OCI-LY1 (cell line): ENCODE measurements around the gene SMIM14.

Source experiments
- H2AFZ ChIP-seq: fragments of 200-600 bp; sonication (generic), shearing (Covaris generic); 2 replicates; pipeline ENCODE4 v1.6.0; 2014; ENCODE audit warnings: antibody characterized with exemption, mild to moderate bottlenecking, low read length
- H3F3A ChIP-seq: fragments of 200-600 bp; sonication (generic), shearing (Covaris generic); 2 replicates; pipeline ENCODE4 v1.6.0; 2014; ENCODE audit warnings: mild to moderate bottlenecking, antibody characterized with exemption, low read length, moderate library complexity; ENCODE audit not compliant: insufficient read depth
- H3K27ac ChIP-seq: fragments of 200-600 bp; sonication (generic); 2 replicates; pipeline ENCODE4 v1.5.1; 2014; ENCODE audit warnings: low read length, mixed run types, mild to moderate bottlenecking, low read depth; ENCODE audit not compliant: poor library complexity, severe bottlenecking
- H3K27me3 ChIP-seq: fragments of 200-600 bp; sonication (generic); 2 replicates; pipeline ENCODE4 v1.6.0; 2014; ENCODE audit warnings: antibody characterized with exemption, mild to moderate bottlenecking, low read length, moderate library complexity; ENCODE audit not compliant: insufficient read depth
- H3K36me3 ChIP-seq: fragments of 200-600 bp; sonication (generic); 2 replicates; pipeline ENCODE4 v1.6.1; 2014; ENCODE audit warnings: mild to moderate bottlenecking, antibody characterized with exemption, low read length, moderate library complexity, mixed read lengths; ENCODE audit not compliant: insufficient read depth
- H3K4me1 ChIP-seq: fragments of 200-600 bp; sonication (generic); 2 replicates; pipeline ENCODE4 v1.5.1; 2014; ENCODE audit warnings: mild to moderate bottlenecking, low read length, moderate library complexity; ENCODE audit not compliant: insufficient read depth, severe bottlenecking
- H3K4me2 ChIP-seq: fragments of 200-600 bp; sonication (generic), shearing (Covaris generic); 2 replicates; pipeline ENCODE4 v1.6.1; 2014; ENCODE audit warnings: low read length
- H3K4me3 ChIP-seq: fragments of 200-600 bp; sonication (generic); 2 replicates; pipeline ENCODE4 v1.5.1; 2014; ENCODE audit warnings: low read length, low read depth, mild to moderate bottlenecking, mixed read lengths; ENCODE audit not compliant: poor library complexity, severe bottlenecking
- H3K79me2 ChIP-seq: fragments of 200-600 bp; shearing (Covaris generic); 2 replicates; pipeline ENCODE4 v1.6.1; 2016; ENCODE audit warnings: mixed run types, low read length, mixed read lengths; ENCODE audit not compliant: insufficient read depth
- H3K9ac ChIP-seq: fragments of 200-600 bp; sonication (generic), shearing (Covaris generic); 2 replicates; pipeline ENCODE4 v1.6.1; 2014; ENCODE audit warnings: mild to moderate bottlenecking, low read length, mixed read lengths
- H3K9me2 ChIP-seq: fragments of 200-600 bp; sonication (generic), shearing (Covaris generic); 2 replicates; pipeline ENCODE4 v1.6.1; 2014; ENCODE audit warnings: low read depth, mild to moderate bottlenecking, low read length, mixed read lengths
- H3K9me3 ChIP-seq: fragments of 200-600 bp; shearing (Covaris generic); 2 replicates; pipeline ENCODE4 v1.6.1; 2014; ENCODE audit warnings: low read length, mixed read lengths
- H4K20me1 ChIP-seq: fragments of 200-600 bp; sonication (generic), shearing (Covaris generic); 2 replicates; pipeline ENCODE4 v1.6.0; 2016; ENCODE audit warnings: mild to moderate bottlenecking, low read length; ENCODE audit not compliant: insufficient read depth
- EZH2 ChIP-seq: fragments of 200-600 bp; sonication (generic), shearing (Covaris generic); IDR thresholded peaks from 2 replicates; pipeline ENCODE4 v1.8.0; 2017; ENCODE audit warnings: borderline replicate concordance, mixed run types, mild to moderate bottlenecking, antibody characterized with exemption, low read length, moderate library complexity, mixed read lengths
- TF ChIP-seq, protein P1 (sequence below): fragments of 200-600 bp; sonication (generic), shearing (Covaris generic); IDR thresholded peaks from 2 replicates; pipeline ENCODE4 v1.5.1; 2017; ENCODE audit warnings: mild to moderate bottlenecking, antibody characterized with exemption, low read length, moderate library complexity, mixed read lengths

SMIM14 gene

DNA sequence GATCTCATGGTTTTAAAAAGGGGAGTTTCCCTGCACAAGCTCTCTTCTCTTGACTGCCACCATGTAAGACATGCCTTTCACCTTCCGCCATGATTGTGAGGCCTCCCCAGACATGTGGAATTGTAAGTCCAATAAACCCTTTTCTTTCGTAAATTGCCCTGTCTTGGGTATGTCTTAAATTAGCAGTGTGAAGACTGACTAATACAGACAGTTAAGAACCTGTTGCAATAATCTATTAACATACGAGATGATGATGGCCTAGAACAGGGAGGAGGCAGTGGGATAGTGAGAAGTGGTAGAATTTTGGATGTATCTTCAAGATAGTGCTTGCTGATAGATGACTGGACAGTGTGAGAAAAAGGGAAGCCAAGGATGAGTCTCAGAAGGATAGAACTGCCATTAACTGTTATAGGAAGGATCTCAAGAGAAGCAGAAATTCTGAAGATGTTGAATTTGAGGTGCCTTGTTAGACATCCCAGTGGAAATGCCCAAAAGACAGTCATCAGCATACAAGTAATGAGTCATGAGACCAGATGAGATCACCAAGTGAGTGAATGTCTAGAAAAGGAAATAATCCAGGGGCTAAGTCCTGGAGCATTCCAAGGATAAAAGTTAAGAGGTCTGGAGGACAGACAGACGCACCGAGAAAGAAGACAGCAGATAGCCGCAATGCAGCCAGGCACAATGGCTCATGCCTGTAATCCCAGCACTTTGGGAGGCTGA is 72.6 kb downstream of the SMIM14 start:
- H3K4me2 ChIP-seq: no peak overlapping the region
- no peaks in the 10 kb centered on the region; the same call in 1 of the 2 replicates for H3F3A ChIP-seq
- H3K79me2 ChIP-seq: no peaks in the 10 kb centered on the region
- no peaks in the 10 kb centered on the region for H3K9me2 ChIP-seq
- no peaks in the 10 kb centered on the region for H3K27me3 ChIP-seq
- H3K9me3 ChIP-seq: peaks cover 11% of the 10 kb centered on the region
- H2AFZ ChIP-seq: no peak overlapping the region
- TF ChIP-seq, protein P1, sequence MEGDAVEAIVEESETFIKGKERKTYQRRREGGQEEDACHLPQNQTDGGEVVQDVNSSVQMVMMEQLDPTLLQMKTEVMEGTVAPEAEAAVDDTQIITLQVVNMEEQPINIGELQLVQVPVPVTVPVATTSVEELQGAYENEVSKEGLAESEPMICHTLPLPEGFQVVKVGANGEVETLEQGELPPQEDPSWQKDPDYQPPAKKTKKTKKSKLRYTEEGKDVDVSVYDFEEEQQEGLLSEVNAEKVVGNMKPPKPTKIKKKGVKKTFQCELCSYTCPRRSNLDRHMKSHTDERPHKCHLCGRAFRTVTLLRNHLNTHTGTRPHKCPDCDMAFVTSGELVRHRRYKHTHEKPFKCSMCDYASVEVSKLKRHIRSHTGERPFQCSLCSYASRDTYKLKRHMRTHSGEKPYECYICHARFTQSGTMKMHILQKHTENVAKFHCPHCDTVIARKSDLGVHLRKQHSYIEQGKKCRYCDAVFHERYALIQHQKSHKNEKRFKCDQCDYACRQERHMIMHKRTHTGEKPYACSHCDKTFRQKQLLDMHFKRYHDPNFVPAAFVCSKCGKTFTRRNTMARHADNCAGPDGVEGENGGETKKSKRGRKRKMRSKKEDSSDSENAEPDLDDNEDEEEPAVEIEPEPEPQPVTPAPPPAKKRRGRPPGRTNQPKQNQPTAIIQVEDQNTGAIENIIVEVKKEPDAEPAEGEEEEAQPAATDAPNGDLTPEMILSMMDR: no peak
- no peak for TF ChIP-seq EZH2
- H3K4me1 ChIP-seq: peaks cover 14% of the 10 kb centered on the region
- no peak overlapping the region for H3K27ac ChIP-seq
- peaks cover 19% of the 10 kb centered on the region for H3K36me3 ChIP-seq
- H3K4me3 ChIP-seq: no peak overlapping the region
- H4K20me1 ChIP-seq: no peaks in the 10 kb centered on the region
- no peak overlapping the region for H3K9ac ChIP-seq

DNA sequence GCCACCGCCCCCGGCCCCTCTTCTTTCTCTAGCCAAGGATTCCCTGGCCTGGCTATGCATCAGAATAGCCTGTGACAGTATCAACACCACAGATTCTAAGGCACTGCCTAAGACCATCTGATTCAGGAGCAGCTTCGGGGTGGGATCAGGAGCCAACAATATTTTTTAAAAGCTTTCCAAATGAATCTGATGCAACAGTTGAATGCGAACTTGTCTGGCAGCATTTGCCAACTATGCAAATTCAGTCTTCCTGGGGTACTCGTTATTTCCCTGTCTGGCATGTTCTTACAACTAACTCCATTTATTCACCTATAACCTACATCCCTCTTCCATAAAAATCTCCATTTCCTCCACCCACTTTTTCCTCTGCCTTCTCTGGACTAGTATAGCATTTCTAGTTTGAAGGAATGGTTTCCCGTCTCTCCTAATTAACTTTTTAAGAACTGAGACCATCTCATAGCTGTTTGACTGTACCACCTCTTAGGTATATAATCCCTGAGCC is 75.3 kb downstream of the SMIM14 start:
- H3K9me3 ChIP-seq: peaks cover 11% of the 10 kb centered on the region
- no peaks in the 10 kb centered on the region for H3K9me2 ChIP-seq
- H3K27me3 ChIP-seq: no peaks in the 10 kb centered on the region
- no peak overlapping the region for H3K9ac ChIP-seq
- H3K79me2 ChIP-seq: no peaks in the 10 kb centered on the region
- TF ChIP-seq, protein P1: no peak
- no peak for TF ChIP-seq EZH2
- no peak overlapping the region for H3K27ac ChIP-seq
- no peak overlapping the region for H3K4me3 ChIP-seq
- peaks cover 19% of the 10 kb centered on the region for H3K36me3 ChIP-seq
- no peaks in the 10 kb centered on the region for H3K4me1 ChIP-seq
- no peak overlapping the region for H3K4me2 ChIP-seq
- no peak overlapping the region for H2AFZ ChIP-seq
- no peaks in the 10 kb centered on the region for H4K20me1 ChIP-seq
- no peaks in the 10 kb centered on the region; the same call in 1 of the 2 replicates for H3F3A ChIP-seq

DNA sequence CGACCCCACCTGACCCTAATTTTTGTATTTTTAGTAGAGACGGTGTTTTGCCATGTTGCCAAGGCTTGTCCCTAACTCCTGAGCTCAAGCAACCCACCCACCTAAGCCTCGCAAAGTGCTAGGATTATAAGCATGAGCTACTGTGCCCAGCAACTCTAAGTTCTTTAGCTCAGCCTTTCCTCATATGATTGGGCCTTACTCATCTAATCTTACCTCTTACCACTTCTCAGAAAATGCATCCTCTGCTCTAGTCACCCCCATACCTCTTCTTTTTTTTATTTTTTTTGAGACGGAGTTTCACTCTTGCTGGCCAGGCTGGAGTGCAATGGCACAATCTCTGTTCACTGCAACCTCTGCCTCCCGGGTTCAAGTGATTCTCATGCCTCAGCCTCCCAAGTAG is 75.9 kb downstream of the SMIM14 start:
- no peak for TF ChIP-seq EZH2
- TF ChIP-seq, protein P1: no peak
- Histone ChIP-seq H3K9ac (no peak overlapping the region), H3K9me2 (no peaks in the 10 kb centered on the region), H3K4me3 (no peak overlapping the region), H3K27ac (no peak overlapping the region), H3K4me2 (no peak overlapping the region), H3K4me1 (no peaks in the 10 kb centered on the region), H3F3A (no peaks in the 10 kb centered on the region), H3K27me3 (no peaks in the 10 kb centered on the region), H3K36me3 (peaks cover 19% of the 10 kb centered on the region), H3K79me2 (no peaks in the 10 kb centered on the region), H2AFZ (no peak overlapping the region), H4K20me1 (no peaks in the 10 kb centered on the region), H3K9me3 (peaks cover 11% of the 10 kb centered on the region)
